ENCODE measurements around the gene MYADM. TPM values are rescaled to one million over a fixed set of nuclear protein-coding genes. Genes with fewer than 3 reads are reported as not detected.
A peak's percentile ranks its signal among the peaks of the same experiment; 100 is the strongest.

The MYADM gene
- total and polyA plus RNA-seq, 4 donors: 2.6 to 28.0 (median 6.6) TPM

GRCh38 chr19:53878776-53879139, 11.1 kb downstream of the MYADM start (continued):
- TF ChIP-seq FOXA2 (IDR thresholded peaks at IDR 0.05) (no peak), CTCF (IDR thresholded peaks at IDR 0.05; ENCODE audit: low read depth, low read length, missing input control) (no peak), TAF1 (conservative IDR thresholded peaks at IDR 0.05) (no peak), ATF3 (IDR thresholded peaks at IDR 0.05) (no peak), YY1 (IDR thresholded peaks at IDR 0.05) (no peak)

GRCh38 chr19:53879140-53880081, 11.7 kb downstream of the MYADM start:
- Histone ChIP-seq H3K9ac (ENCODE audit: low read depth in 1 of 2, low read length in 2 of 2) (no peak overlapping the region), H3K4me1 (ENCODE audit: control insufficient read depth in 4 of 4, insufficient read depth in 4 of 4, low read length in 3 of 4) (peaks cover 0 to 16% (median 6%) of the 10 kb centered on the region in 4 donors), H3K27me3 (ENCODE audit: control insufficient read depth in 4 of 4, insufficient read depth in 4 of 4, low read length in 3 of 4) (peaks cover 2 to 13% (median 7%) of the 10 kb centered on the region in 4 donors), H3K4me3 (ENCODE audit: low read depth in 1 of 3, low read length in 3 of 3) (peak overlapping the region; percentile 20 to 72 (median 46)), H3K27ac (ENCODE audit: low read depth in 1 of 2, low read length in 2 of 2) (no peak overlapping the region), H3K36me3 (ENCODE audit: control insufficient read depth in 4 of 4, insufficient read depth in 3 of 4, low read depth in 1 of 4, low read length in 3 of 4) (peaks cover 0 to 4% (median 3%) of the 10 kb centered on the region in 4 donors), H3K9me3 (ENCODE audit: control insufficient read depth in 4 of 4, low read length in 3 of 4) (no peaks in the 10 kb centered on the region)
- TF ChIP-seq FOXA1 (IDR thresholded peaks at IDR 0.05) (no peak), EGR1 (IDR thresholded peaks at IDR 0.05; ENCODE audit: low read depth in 2 of 2) (no peak), HNF4G (IDR thresholded peaks at IDR 0.05) (no peak), SP1 (IDR thresholded peaks at IDR 0.05) (no peak), MAX (IDR thresholded peaks at IDR 0.05) (no peak), RXRA (IDR thresholded peaks at IDR 0.05) (no peak), GABPA (IDR thresholded peaks at IDR 0.05 in 1 of 2, conservative IDR thresholded peaks at IDR 0.05 in 1 of 2) (no peak), ATF3 (IDR thresholded peaks at IDR 0.05) (no peak), NR2F2 (IDR thresholded peaks at IDR 0.05) (no peak)
- DNase-seq (ENCODE audit: low spot score): peak; percentile 81
- 3% methylated on average over 51 of the region's 51 CpGs for WGBS

- no peak overlapping the region for H3K9ac ChIP-seq (ENCODE audit: low read depth in 1 of 2, low read length in 2 of 2)
- no peak for DNase-seq (ENCODE audit: low spot score)
- H3K27me3 ChIP-seq (ENCODE audit: control insufficient read depth in 4 of 4, insufficient read depth in 4 of 4, low read length in 3 of 4): peaks cover 2 to 13% (median 8%) of the 10 kb centered on the region in 4 donors
- TF ChIP-seq RAD21 (IDR thresholded peaks at IDR 0.05): no peak
- TF ChIP-seq GABPA (IDR thresholded peaks at IDR 0.05 in 1 of 2, conservative IDR thresholded peaks at IDR 0.05 in 1 of 2): no peak
- no peak for TF ChIP-seq RXRA (IDR thresholded peaks at IDR 0.05)
- TF ChIP-seq JUND (IDR thresholded peaks at IDR 0.05): no peak
- no peak for TF ChIP-seq YY1 (IDR thresholded peaks at IDR 0.05)
- no peak for TF ChIP-seq FOXA1 (IDR thresholded peaks at IDR 0.05)
- no peak for TF ChIP-seq CTCF (IDR thresholded peaks at IDR 0.05; ENCODE audit: low read depth, low read length, missing input control)
- TF ChIP-seq HNF4G (IDR thresholded peaks at IDR 0.05): no peak
- no peak for TF ChIP-seq MAX (IDR thresholded peaks at IDR 0.05)
- H3K27ac ChIP-seq (ENCODE audit: low read depth in 1 of 2, low read length in 2 of 2): no peak overlapping the region
- no peaks in the 10 kb centered on the region for H3K36me3 ChIP-seq (ENCODE audit: control insufficient read depth in 4 of 4, insufficient read depth in 3 of 4, low read depth in 1 of 4, low read length in 3 of 4)
- peaks cover 0 to 16% (median 6%) of the 10 kb centered on the region in 4 donors for H3K4me1 ChIP-seq (ENCODE audit: control insufficient read depth in 4 of 4, insufficient read depth in 4 of 4, low read length in 3 of 4)
- H3K9me3 ChIP-seq (ENCODE audit: control insufficient read depth in 4 of 4, low read length in 3 of 4): no peaks in the 10 kb centered on the region
- H3K4me3 ChIP-seq (ENCODE audit: low read depth in 1 of 3, low read length in 3 of 3): no peak overlapping the region
- WGBS: 31% methylated on average over 6 of the region's 6 CpGs
Observed at GRCh38 chr19:53880711-53881481, 13.2 kb downstream of the MYADM start.
